ENCODE results near the gene BANK1. TPM values are rescaled to one million over a fixed set of nuclear protein-coding genes. Genes with fewer than 3 reads are reported as not detected.

Gene BANK1, protein sequence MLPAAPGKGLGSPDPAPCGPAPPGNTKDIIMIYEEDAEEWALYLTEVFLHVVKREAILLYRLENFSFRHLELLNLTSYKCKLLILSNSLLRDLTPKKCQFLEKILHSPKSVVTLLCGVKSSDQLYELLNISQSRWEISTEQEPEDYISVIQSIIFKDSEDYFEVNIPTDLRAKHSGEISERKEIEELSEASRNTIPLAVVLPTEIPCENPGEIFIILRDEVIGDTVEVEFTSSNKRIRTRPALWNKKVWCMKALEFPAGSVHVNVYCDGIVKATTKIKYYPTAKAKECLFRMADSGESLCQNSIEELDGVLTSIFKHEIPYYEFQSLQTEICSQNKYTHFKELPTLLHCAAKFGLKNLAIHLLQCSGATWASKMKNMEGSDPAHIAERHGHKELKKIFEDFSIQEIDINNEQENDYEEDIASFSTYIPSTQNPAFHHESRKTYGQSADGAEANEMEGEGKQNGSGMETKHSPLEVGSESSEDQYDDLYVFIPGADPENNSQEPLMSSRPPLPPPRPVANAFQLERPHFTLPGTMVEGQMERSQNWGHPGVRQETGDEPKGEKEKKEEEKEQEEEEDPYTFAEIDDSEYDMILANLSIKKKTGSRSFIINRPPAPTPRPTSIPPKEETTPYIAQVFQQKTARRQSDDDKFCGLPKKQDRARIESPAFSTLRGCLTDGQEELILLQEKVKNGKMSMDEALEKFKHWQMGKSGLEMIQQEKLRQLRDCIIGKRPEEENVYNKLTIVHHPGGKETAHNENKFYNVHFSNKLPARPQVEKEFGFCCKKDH
- total RNA-seq, result 0.12 TPM
- long read RNA-seq, result 0 reads

DNA sequence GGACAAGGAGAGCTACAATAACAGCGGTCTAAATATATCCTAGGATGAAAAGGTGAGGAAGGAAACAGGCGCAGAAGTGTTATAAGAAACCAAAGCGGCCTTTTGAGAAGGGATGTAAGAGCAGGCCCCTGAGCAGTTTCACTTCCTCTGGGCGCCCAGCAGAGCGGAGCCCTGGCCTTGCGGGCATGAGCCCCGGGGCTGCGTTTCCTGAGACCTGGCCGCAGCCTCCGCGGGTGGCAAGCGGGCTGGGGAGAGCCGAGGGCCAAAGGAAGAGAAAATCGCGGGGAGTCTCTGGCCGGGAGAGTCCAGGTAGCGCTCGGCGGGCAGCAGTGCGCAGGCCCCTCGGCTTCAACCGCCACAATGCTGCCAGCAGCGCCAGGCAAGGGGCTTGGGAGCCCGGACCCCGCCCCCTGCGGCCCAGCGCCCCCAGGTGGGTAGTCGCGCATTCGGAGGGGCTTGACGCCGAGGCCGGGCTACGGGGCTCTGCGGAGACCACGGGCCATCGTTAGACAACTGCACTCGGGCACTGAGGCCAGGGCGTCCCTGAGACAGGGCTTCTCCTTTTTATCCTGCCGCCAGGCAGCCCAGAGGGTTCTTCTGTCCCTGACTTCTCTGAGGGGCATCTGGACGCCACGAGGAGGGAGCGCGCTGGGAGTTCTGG, at the start of gene BANK1:
Gene BANK1, plus strand, starts transcription at position 210 of the 661 bp plus-strand sequence. Its CDS starts 151 bp downstream, at position 361.
- peak; percentile 59 for ATAC-seq
- peak; percentile 44 for DNase-seq
- intact Hi-C loops (cut with micrococcal nuclease), result no loop called here

DNA sequence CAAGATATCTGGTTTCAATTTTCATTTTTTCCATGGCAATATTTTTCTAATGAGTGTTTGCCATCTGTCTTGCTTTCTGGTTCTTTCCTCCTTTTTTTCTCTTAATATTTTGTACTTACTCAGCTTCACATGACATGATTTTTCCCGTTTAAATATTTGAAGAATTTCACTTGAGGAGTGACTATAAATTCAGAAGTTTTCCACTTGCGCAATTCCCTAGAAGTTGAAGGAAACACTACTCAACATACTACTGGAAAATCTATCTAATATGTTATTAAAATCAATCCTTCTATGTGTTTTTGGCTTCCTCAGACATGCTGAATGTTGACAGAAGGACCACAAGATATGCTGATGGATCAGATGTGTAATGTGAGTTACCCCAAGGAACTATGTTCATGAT, 36.8 kb upstream of the BANK1 start:
- DNase-seq (no peak), ATAC-seq (no peak)
- intact Hi-C loops (cut with micrococcal nuclease), result no loop called here

DNA sequence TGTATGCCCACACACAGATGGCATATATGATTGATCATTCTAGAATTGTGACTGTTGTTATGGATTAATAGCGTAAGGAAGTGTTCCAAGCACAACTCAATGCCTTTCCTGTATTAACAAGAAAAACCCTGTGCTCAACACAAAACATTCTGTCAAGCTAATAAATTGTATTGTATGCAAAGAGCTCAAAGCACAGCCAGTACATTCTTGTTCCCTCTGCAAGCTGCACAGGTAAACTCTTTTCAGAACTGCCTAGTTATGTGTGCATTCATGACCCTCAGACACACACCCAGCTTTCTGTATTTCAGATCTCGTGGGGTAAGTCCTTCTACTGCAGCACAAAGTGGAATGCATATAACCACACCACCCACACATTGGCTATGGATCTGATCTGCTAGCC, 34.3 kb upstream of the BANK1 start:
- intact Hi-C loops (cut with micrococcal nuclease), result no loop called here
- no peak for ATAC-seq
- no peak for DNase-seq

DNA sequence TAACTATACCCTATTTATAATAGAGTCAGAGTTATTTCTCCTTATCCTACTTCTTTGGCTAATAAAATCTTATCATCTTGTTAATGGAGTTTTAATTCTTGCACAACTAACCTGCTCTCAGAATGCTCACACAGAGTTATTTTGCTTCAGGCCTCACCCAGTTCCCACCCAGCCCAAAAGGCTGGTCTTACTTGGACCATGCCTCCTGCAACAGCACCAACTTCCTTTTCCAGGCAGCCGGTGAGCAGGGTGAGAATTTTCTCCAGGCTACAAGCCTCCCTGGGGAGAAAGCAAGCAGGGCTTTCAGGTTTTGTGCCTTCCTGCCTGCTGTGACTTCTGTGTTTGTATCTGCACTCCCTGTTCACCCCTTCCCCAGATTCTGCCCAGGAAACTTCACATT, 29.1 kb upstream of the BANK1 start:
- DNase-seq, result no peak
- no peak for ATAC-seq
- intact Hi-C loops (cut with micrococcal nuclease), result no loop called here

DNA sequence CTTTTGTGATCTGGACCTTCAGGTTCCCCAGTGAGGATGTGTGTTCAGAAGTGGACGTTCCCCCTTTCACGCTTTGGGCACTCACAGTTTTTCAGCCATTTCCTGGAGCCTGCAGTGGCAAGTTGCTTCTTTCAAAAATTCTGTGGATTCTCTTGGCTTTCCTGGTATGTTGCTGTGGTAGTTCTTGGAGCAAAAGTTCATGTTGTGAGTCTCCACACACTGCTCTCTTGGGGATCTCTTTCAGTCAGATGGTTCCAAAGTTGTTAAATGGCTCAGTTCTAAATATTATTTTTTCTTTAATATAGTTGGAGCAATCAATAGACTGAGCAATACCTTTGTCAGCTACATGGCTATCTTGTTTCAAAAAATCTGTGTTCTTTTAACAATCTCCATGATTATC, 28.5 kb upstream of the BANK1 start:
- intact Hi-C loops (cut with micrococcal nuclease), result no loop called here
- ATAC-seq, result no peak
- DNase-seq, result no peak

DNA sequence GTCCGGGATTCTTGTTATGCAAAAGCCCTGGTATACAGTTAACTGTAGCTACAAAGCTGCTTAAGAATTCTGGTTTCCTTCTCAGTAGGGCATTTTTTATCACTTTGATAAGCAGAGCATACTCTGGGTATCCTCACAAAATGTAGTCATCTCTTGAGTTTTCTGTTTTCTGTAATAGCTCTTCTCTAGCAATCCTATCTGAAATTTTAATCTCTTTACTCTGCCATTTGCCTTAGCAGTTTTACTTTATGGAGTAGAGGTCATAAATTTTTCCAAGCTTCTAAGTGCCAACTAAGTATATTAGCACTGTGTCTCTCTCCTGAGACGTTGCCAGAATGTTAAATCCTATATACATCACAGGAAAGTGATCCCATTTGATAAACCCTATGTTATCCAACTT, 28.0 kb upstream of the BANK1 start:
- DNase-seq, result no peak
- intact Hi-C loops (cut with micrococcal nuclease), result no loop called here
- ATAC-seq, result no peak

DNA sequence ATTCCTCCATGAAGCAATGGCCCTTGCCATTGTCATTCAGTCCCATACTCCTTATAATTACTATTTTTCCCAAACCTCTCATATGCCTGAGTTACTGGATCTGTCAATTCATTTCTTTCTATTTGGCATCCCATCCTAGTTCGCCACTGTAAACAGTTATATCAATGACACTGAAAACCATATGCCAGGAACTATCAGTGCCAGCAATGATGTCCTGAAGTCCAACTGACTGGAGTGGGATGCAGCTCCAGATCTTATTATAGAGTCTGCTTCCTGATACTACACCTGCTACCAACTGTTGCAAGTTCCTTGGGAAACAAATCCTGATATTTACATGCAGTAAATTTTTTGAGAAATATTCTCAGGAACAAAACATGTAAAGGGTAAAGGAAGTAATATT, 27.0 kb upstream of the BANK1 start:
- intact Hi-C loops (cut with micrococcal nuclease), result no loop called here
- ATAC-seq, result no peak
- no peak for DNase-seq

DNA sequence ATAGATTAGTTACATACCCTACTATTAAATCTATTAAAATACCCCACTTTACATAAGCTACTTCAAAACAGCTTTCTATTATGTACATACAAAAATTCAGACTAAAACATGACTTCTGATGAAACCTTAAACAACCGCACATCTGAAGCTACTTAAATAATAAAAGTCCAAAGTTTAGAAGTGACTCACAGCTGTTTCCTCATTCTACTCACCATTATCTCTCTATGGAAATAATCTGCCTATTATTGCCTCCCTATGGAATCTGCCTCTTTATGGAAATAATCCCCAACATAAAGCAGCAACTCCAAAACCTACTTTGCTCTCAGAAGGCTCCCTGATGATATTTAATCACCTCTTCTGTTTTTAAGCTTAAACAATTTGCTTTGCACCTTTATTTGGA, 15.7 kb upstream of the BANK1 start:
- DNase-seq (no peak), ATAC-seq (no peak)
- intact Hi-C loops (cut with micrococcal nuclease), result no loop called here

DNA sequence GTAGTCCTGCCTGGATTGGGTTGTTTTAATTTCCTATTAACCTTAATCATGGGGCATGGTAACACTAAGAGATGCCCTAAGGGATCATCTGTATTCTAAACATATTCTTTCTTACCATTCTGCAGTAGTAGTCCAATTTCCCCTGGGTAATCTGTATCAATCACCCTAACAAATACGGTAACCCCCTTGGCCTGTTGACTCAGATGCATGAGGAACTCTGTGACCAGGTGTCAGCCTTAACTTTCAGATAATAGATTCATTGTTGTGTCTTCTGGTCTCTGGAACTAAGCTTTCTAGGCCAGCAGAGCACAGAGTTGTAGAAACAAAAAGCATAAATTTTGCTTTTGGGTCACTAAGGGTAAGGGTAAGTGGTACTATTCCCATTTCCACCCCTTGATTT, 13.1 kb upstream of the BANK1 start:
- intact Hi-C loops (cut with micrococcal nuclease), result no loop called here
- DNase-seq (no peak), ATAC-seq (no peak)

DNA sequence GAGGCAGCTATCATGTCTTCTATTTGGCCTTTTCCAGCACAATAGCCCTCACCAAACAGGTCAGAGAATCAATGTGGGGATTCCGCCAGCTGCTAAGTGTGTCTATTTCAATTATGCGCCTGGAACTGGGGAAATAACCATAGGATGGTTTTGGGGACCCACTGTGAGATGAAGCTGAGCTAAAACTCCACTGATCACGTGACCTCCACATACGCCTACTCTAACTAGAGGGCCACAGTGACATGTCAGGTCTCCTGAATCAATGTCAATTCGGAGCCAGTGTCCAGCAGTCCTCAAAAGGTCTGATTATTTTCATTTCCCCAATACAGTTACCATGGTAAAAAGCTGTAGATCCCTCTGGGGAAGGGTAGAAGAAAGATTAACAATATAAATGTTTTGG, 10.2 kb upstream of the BANK1 start:
- DNase-seq (no peak), ATAC-seq (no peak)
- intact Hi-C loops (cut with micrococcal nuclease), result no loop called here

DNA sequence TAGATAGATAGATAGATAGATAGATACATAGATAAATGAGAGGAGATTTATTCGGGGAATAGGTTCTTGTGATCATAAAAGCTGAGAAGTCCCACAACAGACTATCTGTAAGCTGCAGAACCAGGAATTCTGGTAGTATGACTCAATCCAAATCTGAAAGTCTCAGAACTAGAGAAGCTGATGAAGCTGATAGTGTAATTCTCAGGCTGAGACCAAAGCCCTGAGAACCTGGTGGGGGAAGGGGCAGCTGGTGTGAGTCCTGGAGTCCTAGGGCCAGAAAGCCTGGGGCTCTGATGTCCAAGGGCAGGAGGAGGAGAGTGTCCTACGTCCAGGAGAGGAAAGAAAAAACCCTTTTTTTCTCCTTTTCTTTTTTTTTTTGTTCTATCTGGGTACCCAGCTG, 8.0 kb upstream of the BANK1 start:
- intact Hi-C loops (cut with micrococcal nuclease), result no loop called here
- no peak for ATAC-seq

DNA sequence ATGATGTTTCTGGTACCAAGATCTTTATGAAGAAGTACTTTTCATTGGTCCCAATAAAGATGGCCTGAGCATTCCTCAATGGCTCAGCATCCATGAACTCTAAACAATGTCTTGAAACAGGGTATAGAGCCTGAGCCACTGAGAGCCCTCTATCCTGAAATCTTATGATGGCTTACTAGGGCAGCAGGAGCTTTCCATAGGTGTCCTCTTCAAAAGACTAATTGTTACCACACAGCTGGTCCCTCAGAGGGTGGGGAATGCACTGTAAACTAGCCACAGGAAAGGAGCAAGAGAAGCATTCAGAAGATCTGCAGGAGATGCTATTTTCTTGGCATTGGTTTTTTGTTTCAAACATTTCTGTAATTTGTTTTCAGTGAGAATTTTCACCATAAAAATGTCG, 5.6 kb upstream of the BANK1 start:
- DNase-seq (no peak), ATAC-seq (no peak)
- intact Hi-C loops (cut with micrococcal nuclease), result no loop called here

More for the DNA sequence above, 8.0 kb upstream of the BANK1 start:
- DNase-seq, result no peak

DNA sequence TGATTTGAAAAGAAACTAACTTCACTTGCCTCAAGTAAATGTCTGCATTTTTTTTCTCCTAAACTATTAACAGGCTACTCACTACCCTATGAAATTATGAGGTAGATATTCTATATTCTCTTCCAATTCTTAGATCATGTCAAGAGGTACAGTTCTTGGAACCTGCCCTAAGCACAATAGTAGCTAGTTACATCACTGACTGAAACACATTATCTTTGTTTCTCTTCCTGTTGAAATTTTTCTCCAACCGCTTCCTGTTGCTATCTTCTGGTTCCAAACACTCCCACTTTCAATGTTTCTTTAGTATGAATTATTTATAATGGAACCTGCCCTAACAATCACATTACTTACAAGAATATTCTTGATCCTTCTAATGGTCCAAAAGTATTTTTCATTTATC, 5.0 kb upstream of the BANK1 start:
- ATAC-seq (no peak), DNase-seq (no peak)
- intact Hi-C loops (cut with micrococcal nuclease), result no loop called here

DNA sequence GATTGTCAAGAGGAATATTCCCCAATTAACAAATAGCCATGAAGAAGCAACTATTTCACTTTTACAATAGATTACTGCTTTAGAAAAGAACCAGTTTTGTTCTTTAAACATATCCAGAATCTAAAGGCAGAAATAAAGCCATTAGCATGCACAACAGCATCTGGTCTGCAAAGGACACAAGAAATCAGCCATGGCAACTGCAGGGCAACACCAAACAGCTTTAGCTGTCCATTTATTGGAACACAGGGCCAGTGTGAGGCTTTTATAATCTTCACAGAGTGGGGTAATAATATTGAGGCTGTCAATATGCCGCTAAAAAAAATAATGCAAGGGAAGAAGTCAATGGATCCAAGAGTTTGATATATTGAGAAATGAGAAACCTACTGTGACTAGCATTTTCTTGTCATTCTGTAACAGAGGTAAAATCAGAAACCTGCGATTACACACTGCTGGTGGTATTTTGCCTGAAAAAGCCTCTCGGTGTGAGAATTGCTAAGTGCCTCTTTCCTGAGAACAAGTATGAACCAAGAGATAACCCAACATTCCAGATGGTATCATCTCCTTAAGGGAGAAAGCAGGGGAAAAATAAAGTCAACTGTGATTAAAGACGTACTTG, 2.7 kb upstream of the BANK1 start:
- ATAC-seq (no peak), DNase-seq (no peak)
- intact Hi-C loops (cut with micrococcal nuclease), result no loop called here

DNA sequence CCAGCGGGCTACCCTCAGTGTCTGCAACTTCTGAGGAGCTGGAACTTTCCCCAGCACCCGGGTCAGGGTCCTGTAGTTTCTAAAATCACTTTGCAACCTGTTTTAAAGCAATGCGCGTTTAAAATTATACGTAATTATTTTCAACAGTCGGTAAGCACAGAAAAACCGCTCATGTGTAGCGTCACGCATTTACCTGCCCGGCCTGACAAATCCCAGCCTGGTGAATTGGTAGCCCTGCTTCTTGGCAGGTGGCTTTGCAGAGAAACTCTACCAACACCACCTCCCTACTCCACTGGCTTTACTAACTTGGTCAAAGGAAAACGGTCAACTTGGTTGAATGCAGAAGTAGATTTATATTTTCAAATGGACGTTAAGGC, 640 bp downstream of the BANK1 start:
- DNase-seq (no peak), ATAC-seq (no peak)
- intact Hi-C loops (cut with micrococcal nuclease), result no loop called here

DNA sequence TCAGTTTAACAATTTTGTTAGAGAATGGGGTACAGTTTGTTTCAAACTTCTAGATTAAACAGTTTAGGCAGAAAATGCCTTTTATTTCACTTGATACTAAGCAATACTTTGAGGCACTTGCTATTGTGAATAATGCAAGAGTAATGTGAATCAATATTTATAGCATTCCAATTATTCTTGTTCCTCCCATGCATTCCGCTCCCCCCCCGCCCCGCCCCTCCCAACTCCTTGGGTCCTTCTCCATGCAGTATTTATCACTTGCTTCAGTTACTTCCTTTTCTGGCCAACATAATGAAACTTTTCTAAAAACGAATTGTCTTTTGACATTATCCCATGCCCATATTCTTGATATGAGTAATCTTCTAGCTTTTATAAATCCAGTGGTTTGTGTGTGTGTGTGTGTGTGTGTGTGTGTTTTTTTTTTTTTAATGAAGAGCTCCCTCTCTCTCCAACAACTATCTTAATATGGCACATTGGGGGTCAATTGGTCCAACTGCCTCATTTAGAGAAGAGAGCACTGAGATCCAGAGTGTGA, 1.6 kb downstream of the BANK1 start:
- no peak for ATAC-seq
- intact Hi-C loops (cut with micrococcal nuclease), result no loop called here
- DNase-seq, result no peak

DNA sequence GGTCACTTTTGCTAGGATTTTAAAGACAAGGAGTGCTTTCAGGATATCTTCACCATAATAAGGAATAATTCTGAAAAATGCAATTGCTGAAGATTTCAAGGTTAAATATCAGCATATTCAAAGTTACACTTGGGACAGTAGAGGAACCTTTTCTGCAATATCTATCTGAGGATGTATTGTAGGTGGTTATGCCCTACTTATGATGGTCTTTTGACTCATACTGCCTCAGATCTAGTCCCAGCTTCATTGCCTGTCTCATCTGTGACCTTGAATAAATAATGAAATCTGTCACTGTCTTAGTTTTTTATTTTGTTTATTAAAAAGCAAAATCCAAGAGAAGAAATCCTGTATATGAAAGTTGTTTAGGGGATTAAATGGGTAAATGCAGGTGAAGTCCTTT, 2.9 kb downstream of the BANK1 start:
- intact Hi-C loops (cut with micrococcal nuclease), result no loop called here
- ATAC-seq (no peak), DNase-seq (no peak)

DNA sequence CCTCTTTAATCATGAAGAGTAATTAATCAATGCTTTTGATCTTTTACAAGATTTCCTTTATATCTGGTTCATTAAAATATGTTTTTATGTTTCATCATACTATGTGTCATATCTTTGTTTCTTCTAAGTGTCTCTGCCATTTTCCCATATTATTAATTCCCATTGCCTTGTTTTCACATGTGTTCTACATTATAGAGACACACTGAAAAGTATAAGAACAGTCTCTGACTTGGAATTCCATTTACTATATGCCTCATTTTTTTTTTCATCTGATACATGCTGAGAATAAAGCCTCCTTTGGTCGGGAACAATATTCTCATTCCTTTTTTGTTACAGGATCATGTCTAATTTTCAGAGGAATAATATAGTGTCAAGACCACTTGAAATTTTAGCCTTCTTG, 4.3 kb downstream of the BANK1 start:
- DNase-seq (no peak), ATAC-seq (no peak)
- intact Hi-C loops (cut with micrococcal nuclease), result no loop called here

DNA sequence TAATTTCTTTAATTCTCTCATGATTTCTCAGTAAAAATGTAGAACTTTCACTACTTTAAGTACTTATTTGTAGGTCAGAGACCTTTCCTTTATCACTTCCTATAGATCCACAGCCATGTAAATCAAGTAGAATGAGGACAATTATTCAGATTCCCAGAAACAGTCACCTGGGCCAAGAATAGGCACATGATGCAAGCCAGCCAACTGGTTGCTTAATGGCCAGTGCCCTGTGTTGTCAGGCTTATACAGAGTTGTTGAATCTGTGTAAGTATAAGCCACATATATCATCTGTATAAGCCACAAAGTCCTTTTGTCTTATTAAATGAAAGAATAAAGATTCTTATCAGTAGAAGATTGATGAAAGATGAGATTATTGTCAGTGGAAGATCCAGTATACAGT, 5.2 kb downstream of the BANK1 start:
- no peak for DNase-seq
- intact Hi-C loops (cut with micrococcal nuclease), result no loop called here
- ATAC-seq, result no peak

DNA sequence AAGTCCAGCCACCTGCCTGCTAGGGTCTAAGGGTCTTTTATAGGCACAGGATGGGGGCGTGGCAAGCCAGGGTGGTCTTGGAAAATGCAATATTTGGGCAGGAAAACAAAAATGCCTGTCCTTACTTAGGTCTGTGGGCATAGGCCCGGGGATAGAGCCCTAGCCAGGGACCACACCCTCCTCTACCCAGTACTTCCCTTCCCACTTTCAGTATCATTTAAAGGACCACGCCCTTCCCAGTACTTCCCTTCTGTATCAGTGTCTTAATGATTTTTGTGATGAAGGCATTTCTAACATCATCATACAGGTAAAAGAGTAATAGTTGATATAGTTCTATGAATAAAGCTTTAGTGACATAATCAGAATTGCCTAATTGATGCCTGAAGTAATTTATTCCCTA, 11.4 kb downstream of the BANK1 start:
- DNase-seq (no peak), ATAC-seq (no peak)
- intact Hi-C loops (cut with micrococcal nuclease), result no loop called here
